GF-D8 (cell line): Measurements from ENCODE around the gene RFX8.
A peak's percentile ranks its signal among the peaks of the same experiment; 100 is the strongest.

Experiments used
- DNase-seq: peaks from one replicate; lab custom pipeline; 2025; lab: John Stamatoyannopoulos, UW

RFX8 gene

DNA sequence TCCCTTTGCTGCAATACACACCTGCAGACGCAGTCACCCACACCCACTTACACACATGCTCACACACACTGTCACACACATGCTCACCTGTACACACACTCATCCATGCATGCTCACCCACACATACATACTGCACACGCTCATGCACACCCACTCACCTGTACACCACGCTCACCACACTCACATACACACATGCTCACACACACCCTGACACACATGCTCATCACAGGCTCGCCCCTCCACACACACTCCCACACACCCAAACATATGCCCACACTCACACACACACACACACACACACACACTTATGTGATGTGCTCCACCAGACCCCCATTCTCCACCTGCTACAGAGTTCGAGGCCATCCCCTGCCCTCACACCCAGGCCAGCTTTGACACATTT lies 64.8 kb downstream of the RFX8 start:
- no peak for DNase-seq

DNA sequence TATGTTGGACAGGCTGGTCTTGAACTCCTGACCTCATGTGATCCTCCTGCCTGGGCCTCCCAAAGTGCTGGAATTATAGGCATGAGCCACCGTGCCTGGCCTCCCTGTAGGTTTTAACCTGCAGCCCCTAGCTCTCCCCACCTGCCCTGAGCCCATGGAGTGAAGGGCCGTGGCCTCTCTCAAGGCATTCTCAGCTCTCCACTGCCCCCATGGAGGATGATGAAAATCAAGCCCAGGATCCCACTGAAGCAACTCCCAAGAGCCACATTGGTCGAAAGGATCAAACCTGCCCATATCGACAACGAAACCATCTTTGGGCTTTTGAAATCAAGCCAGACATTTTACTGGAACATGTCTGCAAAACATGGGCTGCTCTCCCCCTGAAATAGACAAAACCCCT lies 65.2 kb downstream of the RFX8 start:
- DNase-seq, result no peak

DNA sequence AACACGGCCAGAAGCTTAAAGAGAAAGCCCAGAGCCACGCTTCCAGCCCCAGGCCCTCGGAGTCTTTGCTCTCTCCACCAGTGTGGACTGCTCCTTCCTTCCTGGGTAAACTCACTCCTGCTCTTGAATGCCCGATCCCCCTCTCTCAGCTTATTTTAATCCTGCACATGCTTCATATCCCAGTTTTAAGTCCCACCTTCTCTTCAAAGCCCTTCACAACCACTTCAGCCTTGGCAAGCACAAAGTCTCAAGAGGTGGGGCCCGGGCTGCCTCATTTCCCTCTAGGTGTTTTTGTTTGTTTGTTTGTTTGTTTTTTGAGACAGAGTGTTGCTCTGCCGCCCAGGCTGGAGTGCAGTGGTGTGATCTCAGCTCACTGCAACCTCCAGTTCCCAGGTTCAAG lies 66.0 kb downstream of the RFX8 start:
- no peak for DNase-seq

GRCh38 chr2:101405351-101405899 lies 69.5 kb downstream of the RFX8 start:
- peak; percentile 48 for DNase-seq

DNA sequence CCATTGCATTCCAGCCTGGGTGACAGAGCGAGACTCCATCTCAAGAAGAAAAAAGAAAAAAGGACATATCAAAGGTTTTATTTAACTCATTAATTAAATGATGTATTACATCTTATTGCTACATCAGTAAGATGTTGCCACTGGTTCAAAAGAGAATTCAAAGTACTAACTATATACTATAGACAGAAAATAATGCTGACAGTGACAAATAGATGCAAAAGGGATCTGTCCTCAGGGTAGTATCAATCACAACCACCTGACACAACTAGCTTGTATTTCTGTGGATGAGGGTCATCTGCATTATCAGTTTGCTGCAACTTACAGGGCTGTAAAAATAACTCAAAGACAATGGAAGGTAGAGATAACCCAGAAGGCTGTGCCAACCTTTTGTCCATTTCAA lies 71.2 kb downstream of the RFX8 start:
- no peak for DNase-seq

DNA sequence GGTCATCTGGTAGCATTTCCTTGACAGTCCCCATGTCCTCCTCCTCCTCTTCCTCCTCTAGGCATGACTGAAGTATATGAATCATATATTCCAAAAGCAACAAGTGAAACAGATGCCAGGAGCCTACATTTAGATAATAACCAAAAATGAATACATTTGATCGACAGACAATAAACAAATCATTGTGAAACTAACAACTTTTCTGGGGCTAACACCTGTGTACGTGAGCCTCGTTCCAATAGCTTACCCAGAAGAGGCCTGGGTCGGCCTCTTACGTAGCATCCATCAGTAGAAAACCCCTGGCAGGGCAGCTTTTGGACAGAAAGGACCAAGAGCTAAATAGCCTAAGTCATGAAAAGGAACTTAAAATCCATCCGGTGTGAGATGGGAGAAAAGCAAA lies 72.3 kb downstream of the RFX8 start:
- DNase-seq, result no peak

DNA sequence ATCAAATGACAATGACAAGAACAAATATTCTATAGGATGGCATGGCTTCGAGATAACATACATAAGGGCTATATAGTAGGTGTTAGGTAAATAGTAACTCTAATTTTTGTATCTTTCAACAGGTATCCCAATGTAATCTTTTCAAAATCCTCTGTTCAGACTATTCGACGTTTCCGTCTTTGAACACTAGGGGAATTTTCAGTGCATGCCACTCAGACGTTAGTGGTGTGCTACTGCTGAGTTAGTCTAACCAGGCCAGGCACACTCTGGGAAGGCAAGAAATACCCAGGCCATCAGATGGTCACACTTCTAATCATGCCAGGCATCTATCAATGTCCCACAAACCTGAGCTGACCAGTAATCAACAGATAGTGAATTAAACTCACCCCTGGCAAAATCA lies 73.0 kb downstream of the RFX8 start:
- no peak for DNase-seq

GRCh38 chr2:101401326-101401665 lies 73.6 kb downstream of the RFX8 start:
- DNase-seq, result no peak

GRCh38 chr2:101400506-101401325 lies 74.2 kb downstream of the RFX8 start:
- DNase-seq, result peak; percentile 8

GRCh38 chr2:101400048-101400447 lies 74.9 kb downstream of the RFX8 start:
- DNase-seq, result peak; percentile 47

- no peak for DNase-seq
Measured at GRCh38 chr2:101399021-101399799, 75.7 kb downstream of the RFX8 start.

- DNase-seq, result no peak
Measured at GRCh38 chr2:101398116-101398821, 76.6 kb downstream of the RFX8 start.

GRCh38 chr2:101396316-101396717 lies 78.6 kb downstream of the RFX8 start:
- DNase-seq, result no peak

DNA sequence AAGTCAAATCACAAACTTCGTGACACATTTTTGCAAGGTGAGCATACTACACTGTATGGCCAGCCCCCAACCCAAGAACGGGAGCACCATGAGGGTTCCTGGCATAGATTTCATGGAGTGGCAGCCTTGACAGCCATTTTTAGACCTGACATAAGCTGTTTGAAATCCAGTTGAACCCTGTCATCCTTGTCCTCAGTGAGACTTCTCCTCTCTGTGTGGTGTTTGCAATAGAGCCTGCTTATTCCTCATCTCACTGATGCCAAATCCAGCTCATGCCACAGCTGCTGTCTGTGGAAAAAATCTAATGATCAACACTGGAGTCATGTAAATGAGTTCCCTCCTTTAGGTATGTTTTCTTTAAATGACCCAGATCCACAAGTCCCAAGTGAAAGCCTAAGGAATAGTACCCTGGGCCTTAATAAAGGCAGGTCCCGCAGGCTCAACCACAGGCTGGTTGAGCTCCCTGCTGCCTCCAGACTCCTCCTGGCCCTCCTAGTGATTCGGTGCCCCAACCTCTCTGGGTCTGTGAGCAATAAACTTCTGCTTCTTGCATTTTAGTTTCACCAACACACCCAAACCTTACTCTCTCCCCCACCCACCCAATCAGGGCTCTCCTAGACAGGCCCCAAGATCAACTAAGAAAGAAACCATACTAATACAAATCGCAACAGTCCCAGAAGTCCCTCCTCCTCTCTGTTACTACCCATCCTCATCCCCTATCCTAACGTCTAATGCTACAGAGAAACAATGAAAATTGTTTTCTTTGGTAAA lies 79.2 kb downstream of the RFX8 start:
- DNase-seq, result no peak

DNA sequence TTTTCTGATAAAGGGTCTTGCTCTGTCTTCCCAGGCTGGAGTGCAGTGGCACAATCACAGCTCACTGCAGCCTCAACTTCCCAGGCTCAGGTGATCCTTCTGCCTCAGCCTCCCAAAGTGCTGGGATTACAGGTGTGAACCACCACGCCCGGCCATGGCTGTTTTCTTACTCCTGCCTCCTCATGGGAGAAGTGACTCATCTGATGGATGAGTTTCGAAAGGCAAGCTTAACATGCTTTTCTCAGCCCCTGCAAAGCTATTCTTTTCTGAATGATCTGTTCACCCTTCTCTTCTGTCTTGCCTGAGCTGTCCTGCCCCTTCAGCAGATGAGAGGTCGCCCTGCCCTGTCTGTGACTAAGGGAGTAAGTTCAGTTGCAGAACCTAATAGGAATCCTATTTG lies 86.7 kb downstream of the RFX8 start:
- no peak for DNase-seq

DNA sequence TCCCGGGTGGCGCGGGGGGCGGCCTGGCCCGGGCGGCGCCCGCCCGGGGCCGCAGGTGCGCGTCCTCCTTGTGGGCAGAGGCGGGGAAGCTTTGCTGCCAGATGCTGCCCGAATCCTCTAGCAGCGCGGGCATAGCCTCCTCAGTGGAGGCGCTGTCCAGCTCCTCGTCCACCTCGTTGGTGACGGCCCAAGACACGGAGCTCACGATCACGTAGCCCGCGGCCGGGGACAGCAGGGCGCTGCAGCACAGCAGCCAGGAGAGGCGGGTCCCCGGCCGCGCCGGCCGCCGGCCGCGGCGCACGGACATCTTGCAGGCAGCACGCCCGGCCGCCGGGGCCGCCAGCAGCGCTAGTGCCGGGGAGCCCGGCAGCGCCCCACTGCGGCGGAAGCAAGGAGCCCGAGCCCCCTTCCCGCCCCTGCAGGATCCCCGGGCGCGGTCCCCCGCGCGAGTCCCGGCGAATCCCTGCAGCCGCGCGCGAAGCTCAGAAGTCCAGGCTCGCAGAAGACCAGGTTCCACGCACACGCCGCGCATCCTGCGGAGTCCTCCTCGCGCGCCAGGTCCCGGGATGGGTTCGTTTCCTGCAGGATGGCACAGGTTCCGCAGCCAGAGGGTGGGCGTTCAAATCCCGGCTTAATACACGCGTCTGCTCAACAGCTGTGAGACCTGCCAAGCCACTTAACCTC lies 87.6 kb downstream of the RFX8 start, which contains the start of gene CREG2:
Gene CREG2, minus strand, starts transcription at position 353 of the 684 bp plus-strand sequence. Its CDS starts 46 bp downstream, at position 307.
- DNase-seq, result no peak

- DNase-seq, result no peak
Measured at GRCh38 chr2:101386599-101387150, 88.2 kb downstream of the RFX8 start.

DNA sequence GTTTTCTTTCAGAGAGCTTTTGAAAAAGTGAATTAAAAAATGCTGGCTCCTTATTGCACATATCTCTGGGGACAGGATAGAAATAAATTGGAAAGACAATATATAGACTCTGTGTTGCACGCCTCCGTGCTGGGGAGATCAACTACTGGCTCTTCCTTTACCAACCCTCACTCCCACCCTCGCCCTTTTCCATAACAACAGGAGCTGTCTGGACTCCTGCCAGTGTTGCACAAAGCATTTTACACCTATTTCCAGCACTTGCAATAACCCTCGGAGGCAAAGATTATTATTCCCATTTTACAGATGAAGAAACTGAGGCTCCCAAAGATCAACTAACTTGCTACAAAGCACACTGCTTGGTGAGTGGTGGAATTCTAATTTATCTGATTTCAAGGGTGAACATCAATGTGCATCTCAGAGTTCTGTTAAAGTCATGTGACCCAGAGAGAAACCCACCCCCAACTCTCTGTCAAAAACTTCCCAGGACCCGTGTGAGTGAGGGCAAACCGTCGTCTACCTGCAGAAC lies 91.8 kb downstream of the RFX8 start:
- DNase-seq, result no peak

DNA sequence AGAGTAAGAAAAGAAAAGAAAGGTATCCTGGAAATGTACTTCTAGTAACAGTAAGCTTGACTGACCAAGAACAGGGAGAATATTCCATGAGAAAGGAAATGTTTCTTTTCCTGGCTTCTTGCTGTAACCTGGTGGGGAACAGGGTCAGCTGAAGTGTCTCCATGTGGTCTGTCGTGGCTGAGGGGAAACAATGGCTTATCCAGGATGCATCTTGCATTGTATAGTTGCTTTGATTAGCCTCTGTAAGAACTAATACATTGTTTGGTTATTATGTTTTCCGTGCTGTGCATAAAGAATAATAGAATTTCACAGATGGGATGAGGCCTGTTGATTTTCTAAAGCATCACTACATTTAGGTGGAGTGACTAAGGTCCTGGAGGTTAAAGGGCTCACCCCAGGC lies 92.5 kb downstream of the RFX8 start:
- no peak for DNase-seq

- no peak for DNase-seq
Measured at GRCh38 chr2:101380376-101380775, 94.5 kb downstream of the RFX8 start.

DNA sequence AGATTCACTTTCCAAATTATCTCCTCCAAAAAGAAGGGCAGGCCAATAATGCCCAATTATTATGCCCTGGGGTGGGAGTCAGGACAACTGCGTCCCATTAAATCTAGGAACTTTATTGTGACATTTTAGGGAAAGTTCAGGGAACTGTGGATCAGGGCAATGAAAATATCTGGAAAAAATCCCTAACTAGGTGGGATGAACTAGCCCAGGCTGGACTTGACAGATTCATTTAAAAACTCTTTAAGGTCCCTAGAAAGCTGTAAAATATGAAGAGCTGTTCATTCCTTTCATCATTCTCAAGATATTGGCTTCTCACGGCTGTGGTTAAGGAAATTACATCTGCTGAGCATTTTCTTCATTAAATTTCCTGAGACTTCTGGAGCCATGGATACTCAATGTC lies 95.8 kb downstream of the RFX8 start:
- no peak for DNase-seq
